NCI-H2107 treated with DMSO at 0.1 percent for 48 hours (cell line): Measurements from ENCODE around the gene PRELID1.
A peak's percentile ranks its signal among the peaks of the same experiment; 100 is the strongest.
"Not testable (repeated sequence)": the region's sequence is repeated elsewhere in the genome, so short reads cannot be mapped to it uniquely, and the experiment has no call there.

ENCODE experiments used
- DNase-seq: peaks from one replicate; lab custom pipeline; 2025; ENCODE audit not compliant: unreplicated experiment; lab: John Stamatoyannopoulos, UW

Gene PRELID1

DNA sequence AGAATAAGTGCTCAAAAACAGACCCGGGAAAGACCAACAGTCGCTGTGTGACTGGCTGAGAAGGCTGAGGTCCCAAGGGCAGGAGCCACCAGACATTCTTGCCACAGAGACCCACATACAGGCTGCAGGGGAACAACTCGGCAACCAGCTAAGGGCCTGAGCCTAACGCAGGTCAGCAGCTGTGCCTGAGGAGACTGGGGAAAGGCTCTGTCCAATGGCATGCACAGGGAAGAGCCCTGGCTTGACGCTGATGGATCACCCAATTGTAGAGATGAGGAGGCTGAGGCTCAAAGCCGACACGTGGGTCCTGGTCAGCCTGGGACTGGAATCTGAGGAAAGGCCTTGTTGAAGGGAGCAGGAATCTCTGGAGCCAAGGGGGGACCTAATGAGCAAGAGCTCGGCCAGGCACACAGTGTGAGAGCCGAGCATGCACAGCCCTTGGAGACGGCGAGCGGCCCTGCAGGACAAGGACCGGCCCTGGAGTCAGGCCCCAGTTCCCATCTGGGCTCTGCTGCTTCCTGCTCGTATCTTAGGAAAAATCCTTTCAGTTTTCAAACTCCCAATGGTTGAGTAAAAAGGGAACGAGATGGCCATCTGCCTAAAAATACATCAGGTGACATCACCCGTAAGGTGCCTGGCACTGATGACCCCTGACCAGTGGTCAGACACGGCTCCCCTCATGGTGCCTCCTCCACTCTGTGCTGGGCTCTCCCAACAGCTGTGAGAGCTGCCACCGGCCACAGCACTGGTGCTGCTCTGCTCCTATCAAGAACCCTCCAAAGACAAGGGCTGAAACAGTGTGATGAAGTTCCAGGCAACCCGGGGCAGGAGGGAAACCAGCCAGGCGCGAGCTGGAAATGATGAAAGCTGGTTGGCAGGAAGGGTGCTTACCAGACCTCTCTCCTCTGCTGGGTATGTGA lies 31.4 kb downstream of the PRELID1 start:
- DNase-seq, result no peak

DNA sequence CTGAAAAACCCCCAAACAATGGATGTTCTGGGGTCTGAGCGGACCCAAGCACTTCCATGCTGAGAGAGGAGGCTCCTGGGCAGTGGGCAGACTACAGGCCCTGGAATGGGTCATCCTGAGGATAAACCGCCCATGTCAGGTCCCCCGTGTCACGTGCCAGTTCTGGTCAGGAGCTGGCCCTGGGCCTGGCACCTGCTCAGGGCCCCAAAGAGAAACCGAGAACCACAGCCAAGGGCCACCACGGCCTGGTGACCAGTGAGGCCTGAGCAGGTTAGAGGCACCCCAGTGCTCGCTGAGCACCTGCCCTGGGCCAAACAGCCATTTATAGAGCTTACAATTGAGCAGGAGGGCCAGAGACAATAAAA lies 32.1 kb downstream of the PRELID1 start:
- DNase-seq, result no peak

DNA sequence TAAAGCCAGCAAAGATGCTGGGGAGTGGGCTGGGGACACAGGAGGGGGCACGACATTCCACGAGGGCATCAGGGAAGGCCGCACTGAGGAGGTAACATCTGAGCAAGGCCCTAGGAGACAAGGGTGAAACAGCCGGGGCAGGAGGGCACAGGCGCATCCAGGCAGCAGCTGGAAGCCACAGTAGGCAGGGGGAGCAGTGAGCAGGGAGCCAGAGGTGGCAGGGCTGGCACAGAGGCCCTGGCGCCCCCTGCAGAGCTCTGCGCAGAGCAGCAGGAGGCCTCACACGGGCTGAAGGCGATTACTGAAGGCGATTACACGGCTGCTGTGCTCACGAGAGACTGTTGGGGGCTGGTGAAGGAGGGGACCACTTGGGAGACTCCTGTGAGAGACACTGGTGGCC lies 32.5 kb downstream of the PRELID1 start:
- DNase-seq, result no peak

DNA sequence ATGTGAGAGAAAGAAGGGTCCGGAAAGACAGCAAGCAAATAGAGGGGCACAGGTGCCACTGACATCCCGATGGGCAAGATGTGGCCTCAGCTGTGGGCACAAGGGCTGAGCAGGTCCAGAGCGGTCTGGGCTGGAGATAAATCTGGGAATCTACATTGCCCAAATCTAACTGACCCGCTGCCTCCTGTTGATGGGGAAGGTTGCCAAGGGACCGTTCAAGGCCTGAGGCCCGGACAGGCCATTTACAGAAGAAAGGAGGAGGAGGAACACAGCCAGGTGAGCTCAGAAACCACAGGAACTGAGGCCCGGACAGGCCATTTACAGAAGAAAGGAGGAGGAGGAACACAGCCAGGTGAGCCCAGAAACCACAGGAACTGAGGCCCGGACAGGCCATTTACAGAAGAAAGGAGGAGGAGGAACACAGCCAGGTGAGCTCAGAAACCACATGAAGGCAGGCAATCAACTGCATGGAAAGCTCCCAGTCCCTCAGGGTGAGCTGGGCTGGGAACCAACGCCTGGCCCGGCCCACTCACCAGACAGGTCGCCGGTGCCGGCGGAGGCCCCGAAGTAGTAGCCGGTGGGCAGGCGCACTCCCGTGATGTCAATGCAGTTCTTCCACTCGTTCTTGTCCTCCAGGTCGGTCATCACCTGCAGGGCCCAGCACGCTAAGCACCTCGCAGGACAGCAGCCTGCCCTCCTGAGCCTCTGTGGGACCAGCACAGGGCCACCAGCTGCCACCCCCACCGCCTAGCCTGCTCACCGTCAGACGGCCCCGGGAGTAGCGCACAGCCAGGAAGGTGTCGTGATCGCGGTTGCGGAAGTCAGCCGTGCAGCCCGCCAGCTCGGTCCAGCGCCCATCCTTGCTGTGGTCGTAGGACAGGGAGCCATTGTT lies 33.2 kb downstream of the PRELID1 start:
- DNase-seq, result no peak

DNA sequence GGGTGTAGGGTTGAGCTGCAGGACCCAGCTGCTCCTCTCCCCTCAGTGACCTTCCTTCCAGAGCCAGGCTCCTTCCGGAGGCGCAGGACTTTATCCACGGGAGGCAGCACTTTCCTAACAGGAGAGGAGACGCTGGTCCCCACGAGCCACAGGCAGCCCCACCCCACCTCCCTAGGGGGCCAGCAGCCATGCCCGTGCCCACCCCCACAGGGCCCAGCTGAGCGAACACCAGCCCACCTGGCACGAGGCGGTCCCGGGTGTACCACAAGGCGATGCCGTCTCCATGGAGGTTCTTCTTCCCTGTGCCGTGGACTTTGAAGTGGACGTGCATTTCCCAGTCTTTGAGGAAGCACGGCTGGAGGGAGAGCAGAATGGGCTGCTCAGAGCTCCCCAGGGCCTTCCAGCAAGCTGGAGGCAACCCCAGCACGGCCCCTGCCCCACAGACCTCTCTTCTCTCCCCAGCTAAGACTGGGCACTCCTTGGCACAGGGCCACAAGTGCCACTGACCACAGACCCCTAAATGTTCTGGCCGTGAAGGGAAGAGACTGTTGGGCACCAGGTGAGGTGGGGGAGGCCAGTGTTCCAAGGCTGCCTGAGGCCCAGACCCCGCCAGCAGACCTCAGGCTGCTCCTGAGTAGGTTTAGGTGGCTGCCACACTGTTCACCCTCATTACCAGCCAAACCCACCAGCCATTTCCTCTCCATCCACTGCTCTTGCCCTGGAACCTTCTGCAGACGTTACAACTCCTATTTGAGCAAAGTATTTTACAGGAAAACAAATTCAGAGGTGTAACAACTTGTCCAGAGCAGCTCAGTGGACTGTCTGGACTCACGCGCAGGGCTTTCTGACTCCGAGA lies 34.9 kb downstream of the PRELID1 start:
- DNase-seq, result no peak

DNA sequence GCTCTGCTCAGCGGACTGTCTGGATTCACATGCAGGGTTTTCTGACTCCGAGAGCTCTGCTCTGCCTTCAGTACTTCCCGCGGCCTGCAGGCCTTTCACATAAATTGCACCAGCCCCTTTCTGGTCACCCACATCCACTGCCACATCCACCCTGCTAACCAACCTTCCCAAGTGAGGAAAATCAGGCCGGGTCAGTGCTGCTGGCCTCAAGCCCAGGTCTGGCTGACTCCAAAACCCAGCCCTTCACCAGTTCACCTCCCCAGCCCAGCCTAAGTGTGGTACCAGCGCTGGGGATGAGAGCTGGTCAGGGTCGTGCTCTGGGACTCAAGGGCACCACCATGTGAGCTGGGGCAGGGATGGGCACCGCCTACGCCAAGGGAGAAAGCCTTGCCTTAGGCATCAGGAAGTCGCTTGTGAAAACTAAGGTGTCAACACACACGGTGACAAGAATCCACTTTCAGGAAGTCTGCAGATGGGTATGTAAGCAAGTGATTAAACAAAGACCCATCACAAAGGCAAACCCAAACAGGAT lies 35.6 kb downstream of the PRELID1 start:
- DNase-seq, result no peak

DNA sequence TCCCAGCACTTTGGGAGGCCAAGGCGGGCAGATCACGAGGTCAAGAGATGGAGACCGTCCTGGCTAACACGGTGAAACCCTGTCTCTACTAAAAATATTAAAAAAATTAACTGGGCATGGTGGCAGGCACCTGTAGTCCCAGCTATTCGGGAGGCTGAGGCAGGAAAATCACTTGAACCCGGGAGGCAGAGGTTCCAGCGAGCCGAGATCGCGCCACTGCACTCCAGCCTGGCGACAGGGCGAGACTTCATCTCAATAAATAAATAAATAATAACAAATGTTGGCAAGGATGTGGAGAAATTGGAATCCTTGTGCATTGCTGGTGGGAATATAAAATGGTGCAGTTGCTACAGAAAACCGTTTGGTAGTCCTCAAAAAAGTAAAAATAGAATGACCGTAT lies 39.4 kb downstream of the PRELID1 start:
- not testable (repeated sequence) for DNase-seq

DNA sequence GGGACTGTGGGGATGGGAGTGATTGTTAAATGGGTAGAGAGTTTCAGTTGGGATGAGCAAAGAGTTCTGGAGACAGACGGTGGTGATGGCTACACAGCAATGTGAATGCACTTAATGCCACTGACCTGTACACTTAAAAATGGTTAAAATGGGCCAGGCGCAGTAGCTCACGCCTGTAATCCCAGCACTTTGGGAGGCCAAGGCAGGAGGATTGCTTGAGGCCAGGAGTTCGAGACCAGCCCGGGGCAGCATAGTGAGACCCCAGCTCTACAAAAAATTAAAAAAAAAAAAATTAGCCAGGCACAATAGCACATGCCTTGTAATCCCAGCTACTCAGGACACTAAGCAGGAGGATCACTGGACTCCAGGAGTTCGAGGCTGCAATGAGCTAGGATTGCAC lies 40.2 kb downstream of the PRELID1 start:
- no peak for DNase-seq

DNA sequence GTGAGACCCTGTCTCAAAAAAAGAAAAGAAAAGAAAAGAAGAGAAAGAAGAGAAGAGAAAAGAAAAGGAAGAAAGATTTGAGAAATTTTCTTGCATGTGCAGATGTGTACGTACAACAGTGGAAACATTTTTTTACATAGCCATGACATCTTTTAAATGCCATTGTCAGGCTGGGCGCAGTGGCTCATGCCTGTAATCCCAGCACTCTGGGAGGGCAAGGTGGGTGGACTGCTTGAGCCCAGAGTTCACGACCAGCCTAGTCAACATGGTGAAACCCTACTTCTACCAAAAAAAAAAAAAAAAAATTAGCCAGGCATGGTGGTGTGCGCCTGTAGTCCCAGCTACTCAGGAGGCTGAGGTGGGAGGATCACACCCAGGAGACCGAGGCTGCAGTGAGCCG lies 41.3 kb downstream of the PRELID1 start:
- DNase-seq, result no peak

DNA sequence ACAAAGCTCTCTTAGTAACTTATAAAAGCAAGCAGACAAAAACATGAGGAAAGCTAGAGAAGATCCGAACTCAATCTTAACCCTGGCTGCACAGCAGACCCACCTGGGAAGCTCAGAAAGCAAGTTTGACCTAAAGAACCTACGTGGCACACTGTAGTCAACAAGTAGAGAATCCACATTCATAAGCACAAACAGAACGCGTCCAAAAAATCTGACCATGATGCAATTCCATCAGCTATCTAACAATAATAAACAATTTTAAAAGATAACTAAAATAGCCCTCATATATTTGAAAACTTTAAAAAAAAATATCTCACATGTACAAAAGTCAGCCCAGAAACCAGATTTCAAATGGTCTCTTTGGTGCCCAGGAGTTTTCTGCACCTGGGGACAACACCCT lies 43.2 kb downstream of the PRELID1 start:
- DNase-seq, result no peak

DNA sequence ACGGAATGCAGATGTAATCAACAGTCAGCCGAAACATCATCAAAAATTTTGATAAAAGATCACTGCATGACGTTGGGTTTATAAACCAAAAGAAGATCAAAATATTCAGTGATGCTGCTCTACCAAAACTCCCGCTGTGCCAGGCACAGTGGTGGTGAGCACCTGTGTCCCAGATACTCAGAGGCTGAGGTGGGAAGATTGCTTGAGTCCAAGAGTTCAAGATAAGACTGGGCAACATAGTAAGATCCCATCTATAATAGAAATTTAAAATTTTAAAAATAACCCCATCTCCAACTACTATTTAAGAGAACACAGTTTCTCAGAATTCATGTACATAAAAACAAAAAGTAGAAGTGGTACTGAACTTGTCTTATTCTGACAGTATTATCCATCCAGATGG lies 44.1 kb downstream of the PRELID1 start:
- no peak for DNase-seq

DNA sequence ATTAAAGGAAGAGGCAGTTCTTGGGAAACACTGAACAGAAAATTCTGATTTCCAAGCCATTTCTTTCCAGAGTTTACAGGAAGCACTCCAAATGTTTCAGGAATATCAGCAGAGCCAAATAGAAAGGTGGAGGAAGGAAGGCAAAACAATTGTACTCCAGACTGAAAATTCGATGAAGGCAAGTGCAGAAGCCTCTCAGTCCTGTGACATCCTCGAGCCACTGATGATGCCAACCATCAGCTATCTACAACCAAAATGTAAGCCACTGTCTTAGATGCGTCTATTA lies 45.7 kb downstream of the PRELID1 start:
- no peak for DNase-seq

DNA sequence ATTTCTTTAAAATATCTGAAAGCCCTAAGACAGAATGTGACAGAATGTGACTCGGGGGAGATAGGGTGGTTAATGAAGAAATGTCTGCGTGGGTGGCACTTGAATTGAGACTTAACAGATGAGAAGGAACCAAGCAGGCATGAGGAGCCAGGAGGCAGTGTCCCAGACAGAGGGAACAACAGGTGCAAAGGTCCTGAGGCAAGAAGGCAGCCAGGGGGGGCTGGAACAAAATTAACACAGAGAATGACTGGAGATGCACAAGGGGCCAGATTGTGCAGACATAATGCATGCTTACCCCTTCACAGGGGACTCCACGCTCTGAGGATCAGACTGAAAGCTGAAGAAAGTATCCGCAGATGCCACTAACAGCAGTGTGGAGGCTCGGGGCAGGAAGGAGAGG lies 46.2 kb downstream of the PRELID1 start:
- DNase-seq, result no peak

DNA sequence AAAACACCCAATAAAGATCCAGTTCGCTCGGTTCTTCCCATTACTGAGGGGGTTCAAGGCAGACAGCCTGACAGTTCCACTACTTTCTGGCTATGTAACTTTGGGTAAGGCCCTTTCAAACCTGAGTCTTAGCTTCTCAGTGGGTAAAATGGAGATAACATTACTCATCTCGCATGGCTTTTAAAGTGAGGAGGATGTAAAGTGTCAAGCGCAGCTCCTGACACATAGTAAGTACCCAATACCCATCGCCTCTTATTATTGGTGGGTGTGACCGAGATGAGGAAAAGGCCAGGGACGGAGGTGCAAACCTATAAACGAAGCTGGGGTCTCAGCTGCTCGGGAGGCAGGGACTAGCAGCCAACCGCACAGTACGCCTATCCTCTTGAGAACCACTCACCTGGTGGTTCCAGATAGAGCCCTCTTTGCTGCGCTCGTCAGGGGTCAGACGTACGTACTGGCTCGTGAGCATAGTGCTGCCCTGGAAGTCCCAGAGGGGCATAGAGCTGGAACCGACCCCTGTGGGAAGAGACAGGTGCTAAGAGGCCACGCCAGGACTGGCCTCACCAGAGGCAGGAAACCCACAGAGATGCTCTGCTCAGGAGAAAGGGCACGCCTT lies 47.3 kb downstream of the PRELID1 start:
- DNase-seq, result no peak

DNA sequence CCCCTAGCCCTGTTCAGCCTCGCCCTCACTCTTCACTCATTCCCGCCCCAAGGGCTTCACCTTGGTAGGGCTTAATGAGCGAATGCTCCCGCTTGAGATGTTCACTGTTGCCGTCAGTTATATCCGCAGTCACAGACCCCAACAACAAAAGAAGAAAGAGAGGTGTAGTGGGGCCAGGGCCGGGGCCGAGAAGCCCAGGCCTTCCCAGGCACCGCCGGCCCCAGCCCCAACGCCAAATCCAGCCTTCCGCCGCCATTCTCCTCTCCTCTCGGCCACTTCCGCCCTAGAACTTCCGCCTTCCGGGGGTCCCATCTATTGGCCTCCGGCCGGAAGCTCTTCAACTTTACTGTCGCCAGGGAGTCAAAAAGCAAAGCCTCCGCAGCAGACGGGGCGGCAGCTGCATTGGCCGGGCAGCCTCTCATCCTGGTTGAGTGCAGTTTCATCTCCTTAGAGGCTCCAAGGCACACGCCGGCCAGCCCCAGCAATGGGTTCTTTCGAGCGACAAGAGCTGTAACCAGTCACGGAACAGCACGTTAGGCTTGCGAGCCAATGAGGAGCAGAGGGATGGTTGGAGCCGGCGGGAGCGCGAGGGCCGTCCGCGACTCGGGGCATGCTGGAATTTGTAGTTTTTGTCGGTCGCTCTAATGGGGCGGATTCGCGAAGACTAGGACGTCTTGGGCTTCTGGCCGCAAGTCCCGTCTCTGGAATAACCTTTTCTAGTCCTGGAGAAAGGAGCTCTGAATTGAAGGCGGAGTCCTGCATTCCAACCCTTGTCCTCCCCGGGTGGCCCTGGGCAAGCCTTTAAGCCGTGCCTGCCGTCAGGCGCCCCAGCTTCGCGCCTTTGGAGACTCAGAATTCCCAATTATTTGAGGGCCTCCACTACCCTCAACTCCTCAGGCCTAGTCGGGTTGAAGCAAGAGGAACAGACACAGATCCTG lies 48.1 kb downstream of the PRELID1 start, which contains the start of gene LMAN2:
Gene LMAN2, minus strand, starts transcription at position 277 of the 938 bp plus-strand sequence. Its CDS starts 21 bp downstream, at position 256.
- peak; percentile 71 for DNase-seq

DNA sequence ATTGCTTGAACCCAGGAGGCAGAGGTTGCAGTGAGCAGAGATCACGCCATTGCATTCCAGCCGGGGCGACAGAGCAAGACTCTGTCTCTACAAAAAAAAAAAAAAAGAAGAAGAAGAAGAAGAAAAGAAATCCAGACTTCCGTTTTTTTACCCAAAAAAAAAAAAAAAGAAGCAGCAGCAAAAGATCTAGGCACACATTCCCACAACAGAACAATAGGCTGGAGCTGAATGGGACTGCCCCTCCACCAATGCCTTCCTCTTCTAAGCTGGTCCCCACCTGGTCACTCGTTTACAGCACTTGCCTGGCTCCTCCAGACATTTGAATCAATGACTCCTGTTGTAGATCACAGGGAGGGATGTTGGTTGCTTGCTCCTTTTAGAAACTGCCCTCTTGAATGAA lies 49.5 kb downstream of the PRELID1 start:
- no peak for DNase-seq

DNA sequence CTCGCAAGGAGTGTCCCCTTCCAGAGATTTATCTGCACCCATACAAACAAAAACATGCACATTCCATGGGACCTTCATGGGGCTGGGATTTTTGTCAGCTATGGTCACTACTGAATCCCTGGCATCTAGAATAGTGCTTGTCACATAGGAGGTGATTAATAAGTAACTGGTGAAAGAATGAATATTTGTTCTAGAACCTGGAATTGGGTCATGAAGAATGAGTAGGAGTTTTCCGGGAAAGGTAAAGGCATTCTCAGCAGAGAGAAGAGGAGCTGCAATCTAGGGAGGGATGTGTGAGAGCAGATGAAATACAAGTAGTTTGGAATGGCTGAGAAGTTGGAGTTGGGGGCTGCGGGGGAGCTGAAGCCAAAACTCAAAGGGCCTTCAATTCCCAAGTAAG lies 50.7 kb downstream of the PRELID1 start:
- no peak for DNase-seq

DNA sequence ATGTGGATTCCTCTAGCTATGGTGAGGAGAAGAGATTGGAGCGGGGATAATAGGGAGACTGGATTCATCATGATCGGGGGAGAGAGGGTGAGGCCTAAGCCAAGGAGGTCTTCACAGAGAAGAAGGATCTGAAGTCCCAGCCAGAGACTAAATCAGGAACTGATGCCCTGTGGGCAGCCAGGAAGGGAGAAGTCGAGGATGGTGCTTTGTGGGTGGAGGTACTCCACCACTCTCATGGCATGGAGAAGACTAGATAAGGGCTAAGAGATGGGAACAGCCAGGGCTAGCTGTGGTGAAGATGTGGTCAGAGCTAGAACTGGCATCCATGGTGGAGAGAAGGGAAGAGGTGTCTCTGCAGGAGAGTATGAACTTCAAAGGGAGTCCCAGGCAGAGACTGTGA lies 51.1 kb downstream of the PRELID1 start:
- DNase-seq, result no peak

DNA sequence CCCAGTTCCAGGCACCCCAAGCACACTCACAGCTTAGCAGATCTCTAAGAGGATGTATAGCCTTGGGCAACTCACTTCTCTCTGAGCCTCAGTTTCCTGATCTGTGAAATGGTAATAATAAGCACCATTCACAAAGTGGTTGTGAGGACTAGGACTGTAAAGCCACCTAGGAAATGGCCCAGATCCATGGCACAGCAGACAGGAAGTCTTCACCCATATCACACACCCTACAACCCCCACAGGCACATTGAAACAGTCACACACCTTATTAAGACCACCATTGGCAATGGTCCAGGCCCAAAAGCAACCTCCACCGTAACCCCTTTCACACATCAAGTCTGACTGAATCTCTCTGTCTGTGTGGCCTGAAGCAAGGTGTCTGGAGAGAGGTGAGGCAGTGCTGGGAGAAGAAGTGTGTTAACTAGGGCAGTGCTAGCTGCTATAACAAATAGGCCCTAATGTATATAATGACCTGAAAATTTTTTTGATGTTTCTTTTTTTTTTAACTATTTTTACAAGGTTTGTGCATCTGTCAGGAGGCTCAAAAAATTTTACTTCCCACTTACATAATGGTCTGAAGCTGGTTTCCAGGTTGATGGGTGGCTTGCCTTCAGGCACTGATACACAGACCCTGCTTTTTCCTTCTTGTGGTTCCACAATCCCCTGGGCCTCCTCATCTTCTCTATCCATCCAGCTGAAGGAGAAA lies 51.7 kb downstream of the PRELID1 start:
- DNase-seq, result no peak
